Stimulated activated CD8-positive, alpha-beta memory T cell treated with anti-CD3 and anti-CD28 coated beads, Interleukin-12 subunit alpha, Interleukin-12 subunit beta, amount 100 ng/mL, for 4 hours (primary cell): ENCODE data around the gene ZBTB24.

ENCODE experiments used
- DNase-seq: peaks from one replicate; pipeline ENCODE4 v3.0.0-alpha.2; 2020; ENCODE audit warnings: low read depth

The ZBTB24 gene

GRCh38 chr6:109498052-109498451 is 15.0 kb upstream of the ZBTB24 start:
- DNase-seq, result no peak

DNA sequence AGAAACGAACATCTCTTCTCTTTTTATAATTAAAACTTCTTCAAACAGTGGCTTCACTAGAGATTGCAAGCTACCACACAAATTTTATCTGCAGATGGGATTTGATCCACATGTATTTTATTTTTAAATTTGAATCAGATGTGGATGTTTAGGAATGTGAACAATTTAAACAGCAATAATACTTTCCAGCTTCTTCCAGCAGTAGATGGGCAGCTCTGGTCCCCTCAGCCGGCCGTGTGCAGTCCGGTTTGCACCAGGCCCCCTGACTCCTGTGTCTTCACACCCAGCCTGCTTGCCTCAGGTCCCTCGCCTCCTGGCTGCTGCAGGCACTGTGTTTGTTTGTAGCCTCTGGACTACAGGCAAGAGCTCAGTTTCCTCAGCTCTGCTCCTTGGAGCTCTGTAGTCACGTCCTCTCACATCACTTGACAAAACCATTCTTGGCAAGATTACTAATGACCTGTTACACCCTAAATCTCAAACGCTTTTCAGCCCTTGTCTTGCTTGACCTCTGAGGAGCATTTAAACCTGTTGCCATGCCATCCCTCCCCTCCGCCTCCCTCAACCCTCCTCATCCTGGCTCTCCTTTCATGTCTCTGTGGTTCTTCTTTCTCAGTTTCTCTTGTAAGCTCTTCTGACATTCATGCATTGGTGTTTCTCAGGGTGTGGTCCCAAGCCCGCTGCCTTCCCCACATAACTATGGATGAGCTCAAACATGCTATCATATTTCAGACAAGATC is 13.2 kb upstream of the ZBTB24 start:
- DNase-seq, result no peak

- DNase-seq, result no peak
Observed at GRCh38 chr6:109493865-109494264, 10.8 kb upstream of the ZBTB24 start.

DNA sequence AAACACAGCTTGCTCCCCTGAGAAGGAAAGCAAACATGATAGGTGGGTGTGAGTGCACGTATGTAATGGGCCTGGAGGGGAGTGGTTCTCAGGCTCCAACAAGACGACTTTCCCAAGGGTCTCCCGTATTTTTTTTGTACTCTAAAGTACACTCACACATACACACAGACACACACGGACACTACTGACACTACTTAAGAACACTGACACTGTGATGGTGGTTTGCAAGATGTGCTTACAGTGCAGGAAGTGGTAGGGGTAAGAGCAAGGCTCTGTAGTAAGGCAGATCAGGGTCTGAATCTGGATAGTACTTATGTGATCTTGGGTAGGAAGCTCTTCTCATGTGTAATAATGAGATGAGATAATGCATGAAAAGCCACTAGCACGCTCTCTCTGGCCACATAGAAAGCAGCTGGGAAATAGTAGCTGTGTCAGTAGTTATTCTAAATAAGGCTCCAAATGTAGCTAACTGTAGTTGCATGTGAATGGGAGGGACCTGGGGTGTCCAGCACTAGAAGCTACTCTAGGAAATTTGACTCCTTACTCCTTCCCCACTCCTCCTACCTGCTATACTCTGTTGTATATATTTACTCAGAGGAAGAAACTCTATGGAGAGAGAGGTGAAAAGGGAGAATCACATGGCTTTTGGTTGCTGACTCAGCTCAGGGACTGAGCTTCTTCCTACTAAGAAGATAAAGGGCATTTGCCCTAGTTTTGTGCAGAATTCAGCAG is 8.4 kb upstream of the ZBTB24 start:
- DNase-seq, result no peak

DNA sequence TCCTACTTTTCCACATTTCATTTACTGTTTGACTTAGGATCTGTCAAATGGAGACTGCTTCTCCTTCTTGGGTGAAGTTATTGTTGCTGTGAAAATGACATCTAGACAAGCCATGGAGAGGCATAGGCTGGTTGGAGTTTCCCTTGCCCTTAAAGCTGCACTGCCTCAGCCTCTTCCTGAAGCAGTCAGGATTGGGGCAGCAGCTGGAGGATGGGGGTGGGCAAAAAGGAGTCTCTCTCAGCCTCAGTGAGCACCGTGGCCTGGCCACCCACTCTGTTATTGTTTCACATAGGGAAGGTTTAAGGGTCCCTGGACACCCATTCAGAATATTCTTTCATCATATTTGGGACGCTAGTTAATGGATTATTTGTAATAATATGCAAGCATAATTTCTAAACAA is 7.7 kb upstream of the ZBTB24 start:
- no peak for DNase-seq

- no peak for DNase-seq
Observed at GRCh38 chr6:109488001-109488400, 5.0 kb upstream of the ZBTB24 start.

DNA sequence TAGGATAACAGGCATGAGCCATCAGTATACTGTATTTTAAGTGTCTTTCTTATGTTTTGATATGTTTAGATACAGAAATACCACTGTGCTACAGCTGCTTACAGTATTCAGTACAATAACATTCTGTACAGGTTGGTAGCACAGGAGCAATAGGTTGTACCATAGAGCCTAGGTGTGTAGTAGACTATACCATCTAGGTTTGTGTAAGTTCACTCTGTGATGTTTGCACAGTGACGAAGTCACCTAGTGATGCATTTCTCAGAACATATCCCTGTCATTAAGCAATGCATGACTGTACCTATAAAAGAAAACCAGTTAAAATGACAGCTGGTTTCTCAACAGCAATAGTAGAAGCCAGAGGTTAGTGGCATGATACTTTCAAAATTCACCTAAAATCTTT is 3.0 kb upstream of the ZBTB24 start:
- no peak for DNase-seq

- no peak for DNase-seq
Observed at GRCh38 chr6:109485266-109485935, 2.4 kb upstream of the ZBTB24 start.

DNA sequence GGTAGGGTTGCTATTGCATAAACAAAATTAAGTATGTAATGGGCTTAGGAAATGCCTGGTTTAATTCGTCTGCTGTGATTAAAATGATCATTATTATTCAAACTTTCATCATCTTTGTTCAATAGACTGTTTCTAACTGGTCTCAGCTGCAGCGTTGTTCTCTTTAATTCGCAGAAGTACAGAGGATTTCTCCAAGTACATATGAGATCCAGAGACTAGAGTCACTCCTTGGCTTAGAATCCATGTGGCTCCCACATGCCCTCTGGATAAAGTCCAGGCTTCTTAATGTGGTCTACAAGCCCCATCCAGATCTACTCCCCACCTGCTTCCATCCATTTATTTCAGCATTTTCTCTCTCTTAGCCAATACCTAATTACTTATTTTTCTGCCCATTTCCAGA is 1.1 kb upstream of the ZBTB24 start:
- no peak for DNase-seq

GRCh38 chr6:109483735-109484057 is 677 bp upstream of the ZBTB24 start:
- no peak for DNase-seq

DNA sequence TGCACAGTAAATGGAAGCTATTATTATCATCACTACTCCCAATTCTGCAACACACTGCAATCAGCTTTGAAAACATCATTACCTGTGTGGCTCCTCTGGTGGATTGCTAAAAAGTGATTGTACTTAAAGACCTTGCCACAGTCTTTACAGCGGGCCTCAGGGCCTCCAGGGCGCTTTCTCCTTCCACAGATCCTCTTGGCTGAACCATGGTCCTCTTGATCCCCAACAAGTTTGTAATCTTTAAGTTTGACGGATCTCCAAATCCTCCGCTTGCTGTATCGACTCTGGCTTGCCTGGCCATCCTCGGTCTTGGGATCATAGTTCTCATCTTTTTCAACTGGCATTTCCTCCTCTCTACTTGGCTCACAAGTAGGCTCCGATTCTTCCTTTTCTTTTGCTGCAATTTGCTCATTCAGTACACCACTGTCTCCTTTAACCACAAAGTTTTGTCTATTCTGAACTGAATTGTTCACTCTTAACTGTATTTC is 2.0 kb downstream of the ZBTB24 start:
- DNase-seq, result no peak

DNA sequence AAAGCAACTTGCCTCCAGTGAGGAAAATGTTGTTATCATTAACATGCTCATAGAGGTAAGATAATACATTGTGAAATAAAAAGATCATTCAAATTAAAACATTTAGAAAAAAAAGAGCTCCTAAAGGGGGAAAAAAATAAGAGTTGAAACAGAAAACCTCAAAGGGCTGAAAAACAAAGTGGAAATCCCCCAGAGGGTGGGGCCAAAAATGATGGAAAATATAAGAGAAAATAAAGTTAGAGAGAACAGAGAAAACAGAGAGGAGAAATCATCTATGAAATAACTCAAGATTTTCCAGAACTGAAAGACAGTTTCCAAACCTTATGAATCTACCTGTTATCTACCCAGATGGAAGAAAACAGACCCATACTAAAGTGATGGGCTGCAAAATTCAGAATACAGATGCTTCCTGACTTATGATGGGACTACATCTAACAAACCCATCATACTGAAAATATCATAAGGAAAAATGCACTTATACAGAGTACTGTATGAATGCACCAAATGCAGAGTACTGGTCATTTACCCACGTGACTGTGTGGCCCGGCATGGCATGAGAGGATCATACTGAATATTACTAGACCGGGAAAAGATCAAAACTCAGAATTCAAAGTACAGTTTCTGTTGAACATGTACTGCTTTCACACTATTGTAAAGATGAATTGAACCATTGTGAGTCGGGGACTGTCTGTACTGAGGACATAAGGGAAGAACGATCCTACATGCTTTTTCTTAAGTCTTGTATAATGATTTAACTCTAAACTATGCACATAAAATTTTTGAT is 4.0 kb downstream of the ZBTB24 start:
- DNase-seq, result no peak

- DNase-seq, result no peak
Observed at GRCh38 chr6:109478222-109478805, 4.7 kb downstream of the ZBTB24 start.

- DNase-seq, result no peak
Observed at GRCh38 chr6:109477725-109478124, 5.3 kb downstream of the ZBTB24 start.

DNA sequence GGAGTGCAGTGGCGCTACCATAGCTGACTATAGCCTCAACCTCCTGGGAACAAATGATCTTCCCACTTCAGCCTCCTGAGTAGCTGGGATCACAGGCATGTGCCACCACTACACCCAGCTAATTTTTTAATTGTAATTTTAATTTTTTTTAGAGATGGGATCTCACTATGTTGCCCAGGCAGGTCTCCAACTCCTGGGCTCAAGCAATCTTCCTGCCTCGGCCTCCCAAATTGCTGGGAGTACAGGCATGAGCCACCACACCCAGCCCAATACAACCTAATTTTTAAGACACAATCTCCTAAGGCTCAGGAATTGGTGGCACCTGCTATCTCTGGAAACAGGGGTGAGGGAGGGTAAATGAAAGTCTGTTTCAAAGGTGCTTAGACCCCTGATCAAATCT is 5.8 kb downstream of the ZBTB24 start:
- DNase-seq, result no peak

GRCh38 chr6:109475625-109476024 is 7.4 kb downstream of the ZBTB24 start:
- no peak for DNase-seq

GRCh38 chr6:109474995-109475394 is 8.0 kb downstream of the ZBTB24 start:
- no peak for DNase-seq

DNA sequence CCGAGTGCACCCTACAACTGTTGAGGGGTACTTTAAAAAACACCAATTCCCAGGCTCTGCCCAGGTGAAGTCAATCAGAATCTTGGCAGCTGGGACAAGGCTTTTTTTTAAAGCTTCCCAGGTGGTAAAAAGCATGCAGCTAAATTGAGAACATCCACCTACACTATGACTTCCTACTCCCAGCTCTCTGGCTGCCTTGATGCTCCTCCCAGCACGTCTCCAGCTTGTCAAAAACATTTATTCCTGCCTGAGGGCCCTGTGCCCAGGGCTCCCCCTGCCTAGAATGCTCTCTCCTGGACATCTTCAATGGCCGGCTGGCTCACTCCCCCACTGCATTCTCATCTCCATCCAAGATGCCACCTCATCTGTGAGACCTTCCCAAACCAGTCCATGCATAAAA is 9.9 kb downstream of the ZBTB24 start:
- DNase-seq, result no peak

- DNase-seq, result no peak
Observed at GRCh38 chr6:109472132-109472995, 10.7 kb downstream of the ZBTB24 start.

DNA sequence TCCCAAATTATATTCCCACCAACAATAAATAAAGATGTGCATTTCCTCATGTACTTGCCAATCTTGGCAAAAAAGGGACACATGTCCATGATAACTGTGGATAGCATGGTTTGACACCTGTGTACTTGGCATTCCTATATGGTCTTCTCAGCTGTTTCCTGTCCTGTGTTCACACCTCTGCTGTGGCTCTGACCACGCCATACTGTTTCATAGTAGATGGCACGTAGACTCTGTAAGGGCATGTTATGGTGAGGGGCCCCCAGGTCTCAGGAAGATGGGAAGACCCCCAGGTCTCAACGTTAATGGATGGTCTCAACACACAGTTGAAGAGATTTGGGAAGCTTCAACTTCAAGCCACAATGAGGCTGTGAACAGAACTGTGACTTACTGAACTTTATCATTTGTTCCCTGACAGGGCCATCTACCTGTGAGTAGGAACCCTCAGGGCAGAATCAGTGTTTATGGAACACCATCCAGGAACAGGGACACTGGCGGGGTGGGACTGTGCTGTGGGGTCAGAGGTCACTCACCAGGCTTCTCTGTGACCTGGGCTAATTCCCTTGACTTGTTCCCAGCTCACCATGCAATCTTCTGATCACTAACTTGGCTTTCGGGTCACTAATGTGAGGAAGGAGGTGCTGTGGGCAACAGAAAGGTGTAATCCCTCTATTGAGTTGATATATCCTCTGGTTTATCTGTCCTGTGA is 11.8 kb downstream of the ZBTB24 start:
- DNase-seq, result no peak
